HG02610 (cell line): Measurements from ENCODE around the gene UGT2A2.

ENCODE experiments used
- ATAC-seq: cut with Tn5 transposase; IDR thresholded peaks from one replicate; pipeline ENCODE4 v1.9.1; 2021; ENCODE audit warnings: mild to moderate bottlenecking, moderate library complexity; ENCODE audit not compliant: unreplicated experiment

Gene UGT2A2

DNA sequence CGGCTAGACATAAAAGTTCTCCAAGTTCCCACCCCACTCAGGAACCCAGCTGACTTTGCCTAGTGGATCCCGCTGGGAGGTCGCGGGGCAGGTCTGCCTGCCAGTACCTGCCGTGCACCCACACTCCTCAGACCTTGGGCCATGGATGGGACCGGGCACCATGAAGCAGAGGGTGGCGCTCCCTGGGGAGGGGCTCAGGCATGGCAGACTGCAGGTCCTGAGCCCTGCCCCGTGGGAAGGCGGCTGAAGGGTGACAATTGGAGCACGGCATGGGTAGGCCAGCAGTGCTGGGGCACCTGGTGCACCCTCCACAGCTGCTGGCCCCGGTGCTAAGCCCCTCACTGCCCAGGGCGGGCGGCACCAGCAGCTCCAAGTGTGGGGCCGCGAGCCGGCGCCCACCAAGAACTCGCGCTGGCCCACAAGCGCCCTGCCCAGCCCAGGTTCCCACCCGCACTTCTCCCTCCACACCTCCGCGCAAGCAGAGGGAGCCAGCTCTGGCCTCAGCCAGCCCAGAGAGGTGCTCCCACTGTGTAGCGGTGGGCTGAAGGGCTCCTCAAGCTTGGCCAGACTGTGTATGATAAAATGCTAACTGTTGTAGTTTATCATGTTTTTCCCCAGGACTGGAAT is 63.1 kb downstream of the UGT2A2 start:
- ATAC-seq: no peak

DNA sequence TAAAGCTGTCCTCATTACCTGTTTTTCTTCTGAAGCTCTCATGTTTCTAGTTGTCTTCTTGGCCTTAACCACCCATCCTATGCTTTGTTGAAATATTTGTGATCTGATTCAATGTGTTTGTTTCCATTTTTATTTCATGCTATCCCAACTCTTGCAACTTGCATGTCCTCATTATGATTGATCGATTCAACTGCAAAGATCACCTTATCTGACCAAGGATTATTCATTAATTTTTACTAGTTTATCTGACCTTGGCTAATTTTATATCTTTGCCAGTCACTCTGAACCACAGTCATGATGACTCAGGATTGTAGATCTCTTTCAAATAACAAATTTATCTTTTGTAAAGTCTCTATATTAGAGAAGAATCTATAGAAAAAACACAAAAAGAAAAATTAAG is 70.7 kb downstream of the UGT2A2 start:
- ATAC-seq: no peak

DNA sequence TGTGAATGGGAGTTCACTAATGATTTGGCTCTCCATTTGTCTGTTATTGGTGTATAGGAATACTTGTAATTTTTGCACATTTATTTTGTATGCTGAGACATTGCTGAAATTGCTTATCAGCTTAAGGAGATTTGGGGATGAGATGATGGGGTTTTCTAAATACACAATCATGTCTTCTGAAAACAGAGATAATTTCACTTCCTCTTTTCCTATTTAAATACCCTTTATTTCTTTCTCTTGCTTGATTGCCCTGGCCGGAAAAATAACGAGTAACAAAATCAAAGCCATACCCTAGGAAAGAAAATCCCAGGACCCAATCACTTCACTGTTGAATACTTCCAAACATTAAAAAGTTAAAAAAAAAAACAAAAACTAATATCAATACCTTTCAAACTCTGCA is 76.0 kb downstream of the UGT2A2 start:
- no peak for ATAC-seq

DNA sequence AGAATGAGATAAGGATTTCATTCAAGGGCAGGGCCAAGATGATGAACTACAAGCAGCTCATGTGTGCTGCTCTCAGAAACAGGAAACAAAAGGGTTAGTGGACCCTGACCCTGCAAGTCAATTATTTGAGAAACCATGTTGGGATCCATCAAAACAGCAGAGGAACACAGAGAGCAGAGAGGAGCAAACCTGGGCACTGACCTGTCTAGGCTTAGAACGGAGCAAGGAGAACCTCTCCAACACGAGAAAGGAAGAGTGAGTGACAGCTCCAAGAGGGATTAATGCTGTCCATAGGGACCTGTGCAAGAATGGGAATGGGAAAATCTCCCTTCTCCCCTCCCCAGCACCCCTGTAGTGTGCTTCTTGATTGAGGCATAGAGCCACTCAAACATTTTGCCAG is 89.8 kb downstream of the UGT2A2 start:
- no peak for ATAC-seq

DNA sequence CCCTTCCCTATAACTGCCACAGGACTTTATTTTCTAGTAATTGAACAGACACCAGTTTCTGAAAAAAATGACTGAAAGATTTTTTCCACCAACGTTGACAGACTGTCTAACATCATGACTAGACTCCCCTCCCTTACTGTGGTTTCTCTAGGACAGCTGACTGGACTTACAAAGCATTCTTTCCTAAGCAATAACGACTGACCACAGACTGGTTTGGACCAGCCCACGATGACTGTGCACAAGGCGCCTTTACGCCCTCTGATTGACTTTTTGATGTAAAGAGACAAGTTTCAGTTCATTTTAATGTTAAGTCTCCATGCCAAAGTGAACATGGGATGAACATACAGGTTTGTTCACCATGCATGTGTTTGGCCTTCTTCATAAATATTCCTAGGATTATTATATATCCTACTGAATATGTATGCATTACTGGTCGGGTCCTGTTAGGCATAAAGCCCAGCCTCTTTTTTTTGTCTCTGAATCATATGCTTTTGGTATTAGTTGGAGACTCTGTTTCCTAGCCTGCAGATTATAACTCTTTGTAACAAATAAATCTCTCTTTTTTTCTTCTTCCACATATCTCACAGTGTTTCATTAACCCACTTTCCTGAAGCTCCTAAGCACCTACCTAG is 93.2 kb downstream of the UGT2A2 start:
- ATAC-seq: no peak
